ENCODE results near the gene PSMG2.
"Not testable (repeated sequence)": the region's sequence is repeated elsewhere in the genome, so short reads cannot be mapped to it uniquely, and the experiment has no call there.

The PSMG2 gene

DNA sequence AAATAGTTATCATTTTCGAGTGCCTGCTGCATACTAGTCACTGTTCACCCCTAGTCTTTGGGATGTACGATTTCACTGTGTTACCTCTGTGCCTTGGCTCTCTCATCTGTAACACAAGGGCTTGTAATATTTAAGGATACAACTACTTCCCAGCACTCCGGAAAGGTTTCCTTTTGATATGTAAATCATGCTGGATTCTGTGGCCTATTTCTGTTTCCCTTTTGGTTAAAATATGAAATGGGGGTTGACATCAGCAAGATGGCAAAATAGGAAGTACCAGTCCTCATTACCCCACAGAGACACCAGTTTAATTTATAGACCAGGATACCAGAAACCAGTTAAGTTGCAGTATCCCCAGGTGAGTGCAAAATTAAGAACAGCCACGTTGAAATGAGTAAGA, 23.5 kb downstream of the PSMG2 start:
- DNase-seq, result no peak

- DNase-seq, result peak in 1 of 2 experiments; percentile 5
Measured at GRCh38 chr18:12726774-12727550, 24.1 kb downstream of the PSMG2 start.

- DNase-seq, result no peak
Measured at GRCh38 chr18:12737243-12737902, 34.5 kb downstream of the PSMG2 start.

DNA sequence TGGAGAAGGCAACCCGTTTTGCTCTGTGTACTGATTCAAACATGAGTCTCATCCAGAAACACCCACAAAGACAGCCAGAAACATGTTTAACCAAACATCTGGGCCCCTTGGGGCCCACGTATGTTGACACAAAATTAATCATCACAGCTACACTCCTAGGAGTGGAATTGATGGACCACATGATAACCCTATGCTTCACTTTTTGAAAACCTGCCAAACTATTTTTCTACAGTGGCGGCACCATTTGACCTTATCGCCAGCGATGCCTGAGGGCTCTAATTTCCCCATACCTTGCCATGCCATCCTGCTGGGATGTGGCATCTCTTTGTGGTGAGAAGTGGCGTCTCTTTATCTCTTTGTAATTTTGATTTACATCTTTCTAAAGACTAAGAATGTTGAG, 38.5 kb downstream of the PSMG2 start:
- DNase-seq, result no peak

GRCh38 chr18:12742453-12742852, 39.6 kb downstream of the PSMG2 start:
- no peak for DNase-seq

DNA sequence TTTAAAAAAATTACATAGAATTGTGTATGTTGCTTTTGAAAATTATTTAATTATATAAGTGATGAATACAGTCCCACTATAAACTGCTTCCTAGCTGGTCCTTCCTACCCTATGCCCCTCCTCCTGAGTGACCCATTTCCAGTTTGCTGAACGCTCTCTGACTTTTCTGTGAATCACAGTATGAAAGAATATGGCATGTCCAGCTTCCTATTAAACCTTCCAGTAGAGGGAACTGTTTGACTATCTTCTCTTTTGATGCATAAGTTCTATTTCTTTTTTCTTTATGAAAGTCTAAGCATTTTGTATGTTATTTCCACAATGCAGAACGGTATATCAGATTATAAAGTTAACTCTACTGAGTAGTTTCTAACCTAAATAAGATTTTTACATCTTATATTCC, 41.3 kb downstream of the PSMG2 start:
- no peak for DNase-seq

DNA sequence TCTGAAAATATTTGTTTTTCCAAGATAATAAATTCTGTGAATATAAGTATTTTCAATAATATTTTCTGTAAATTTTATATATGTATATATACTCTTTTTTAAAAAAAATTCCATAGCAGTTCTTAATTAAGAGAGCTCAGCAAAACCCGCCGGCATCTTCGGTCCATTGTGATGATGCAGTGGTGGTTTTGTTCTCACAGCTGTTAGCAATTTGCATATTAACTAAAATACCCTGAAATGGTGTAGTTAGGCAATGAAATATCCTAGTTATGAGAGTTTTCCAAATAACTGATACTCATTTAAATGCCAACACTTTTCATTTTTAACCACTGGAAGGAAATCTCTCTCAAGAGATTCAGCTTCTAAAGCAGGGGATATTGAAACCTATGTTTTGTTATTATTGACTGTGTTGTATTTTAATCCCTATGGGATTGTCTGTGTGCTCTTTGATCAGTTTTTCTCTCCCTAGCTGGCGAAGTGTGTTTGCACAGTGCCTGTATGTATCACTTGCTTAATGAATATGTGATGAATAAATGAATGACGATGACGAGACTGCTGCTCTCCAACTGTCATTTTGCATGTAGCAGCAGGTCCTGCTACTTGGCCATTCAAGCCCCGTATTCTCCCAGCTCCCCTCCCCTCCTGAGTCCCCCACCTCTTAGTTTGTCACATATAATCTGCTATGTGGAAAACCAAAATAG, 42.4 kb downstream of the PSMG2 start:
- DNase-seq, result no peak

GRCh38 chr18:12747530-12748315, 44.9 kb downstream of the PSMG2 start:
- no peak for DNase-seq

GRCh38 chr18:12748671-12749070, 45.8 kb downstream of the PSMG2 start:
- DNase-seq, result no peak

DNA sequence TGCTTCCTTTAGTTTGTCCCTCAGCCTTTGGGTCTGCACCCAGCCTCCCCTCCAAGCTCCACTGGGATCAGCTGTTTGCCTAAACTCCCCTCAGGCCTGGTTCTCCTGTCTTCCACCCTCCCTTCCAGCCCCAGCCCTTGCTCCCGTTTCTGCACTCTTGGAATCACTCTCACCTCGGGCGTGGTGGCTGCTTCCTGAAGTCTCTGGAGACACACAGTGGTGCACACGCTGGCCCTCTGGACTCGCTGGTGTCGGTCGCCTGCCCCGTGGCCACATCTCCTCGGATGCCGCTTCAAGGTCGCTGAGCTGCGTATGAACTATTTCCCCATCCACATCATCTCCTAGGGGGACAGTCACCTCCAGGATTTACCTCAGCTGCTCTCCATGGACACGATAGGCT, 46.3 kb downstream of the PSMG2 start:
- no peak for DNase-seq

GRCh38 chr18:12750076-12750714, 47.4 kb downstream of the PSMG2 start:
- no peak for DNase-seq

DNA sequence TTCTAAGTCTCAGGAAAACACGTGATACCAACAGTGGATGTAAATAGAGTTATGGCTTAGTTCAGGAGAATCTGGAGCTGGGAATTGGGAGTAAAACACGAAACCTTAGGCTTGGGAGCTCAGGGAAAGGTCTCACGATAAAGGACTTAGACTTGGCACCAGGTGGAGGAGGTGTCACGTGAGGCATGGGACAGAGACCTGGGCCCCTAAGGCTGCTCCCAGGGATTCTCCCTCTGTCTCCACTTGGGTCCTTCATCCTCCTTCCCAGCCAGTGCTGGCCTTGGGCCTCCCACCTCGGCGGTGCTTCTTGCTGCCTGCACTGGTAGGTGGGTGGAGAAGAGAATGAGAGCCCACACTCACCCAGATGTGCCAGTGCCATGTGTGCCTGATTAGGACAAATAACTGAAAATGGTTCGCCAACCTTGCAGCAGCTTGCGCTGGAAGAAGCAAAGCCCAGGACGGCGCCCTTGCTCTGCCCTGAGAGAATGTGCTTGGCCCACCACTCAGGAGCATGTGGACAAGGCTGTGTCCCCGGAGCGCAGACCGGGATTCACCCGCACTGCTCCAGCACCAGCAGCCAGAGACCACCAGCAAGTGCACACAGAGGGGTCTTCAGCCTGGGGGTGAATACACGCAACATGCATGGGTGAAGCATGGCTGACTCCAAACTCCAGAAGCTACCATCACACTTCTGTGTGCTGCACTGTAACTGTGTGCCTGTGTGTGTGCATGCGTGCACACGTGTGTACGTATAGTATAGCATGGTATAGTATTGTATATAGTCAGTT, 48.1 kb downstream of the PSMG2 start:
- no peak for DNase-seq

- DNase-seq, result no peak
Measured at GRCh38 chr18:12751503-12751884, 48.7 kb downstream of the PSMG2 start.

- DNase-seq, result no peak
Measured at GRCh38 chr18:12751891-12752290, 49.0 kb downstream of the PSMG2 start.

DNA sequence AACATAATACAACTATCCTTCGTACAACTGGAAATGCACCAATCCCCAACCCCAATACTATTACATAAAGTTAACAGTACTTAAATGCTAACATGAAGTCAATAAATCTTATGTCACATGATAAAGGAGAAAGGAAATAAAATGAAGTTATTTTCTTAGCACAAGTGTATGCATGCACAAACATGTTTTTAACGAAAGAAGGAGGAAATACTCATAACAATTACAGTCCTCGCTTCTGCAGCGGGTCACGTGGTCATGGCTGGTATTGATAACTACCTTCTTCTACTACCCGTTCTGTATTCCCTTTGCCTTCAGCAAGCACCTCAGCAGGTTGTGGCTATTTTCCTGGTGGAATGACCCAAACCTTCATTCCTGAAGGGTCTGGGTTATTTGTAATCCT, 51.7 kb downstream of the PSMG2 start:
- DNase-seq, result no peak

DNA sequence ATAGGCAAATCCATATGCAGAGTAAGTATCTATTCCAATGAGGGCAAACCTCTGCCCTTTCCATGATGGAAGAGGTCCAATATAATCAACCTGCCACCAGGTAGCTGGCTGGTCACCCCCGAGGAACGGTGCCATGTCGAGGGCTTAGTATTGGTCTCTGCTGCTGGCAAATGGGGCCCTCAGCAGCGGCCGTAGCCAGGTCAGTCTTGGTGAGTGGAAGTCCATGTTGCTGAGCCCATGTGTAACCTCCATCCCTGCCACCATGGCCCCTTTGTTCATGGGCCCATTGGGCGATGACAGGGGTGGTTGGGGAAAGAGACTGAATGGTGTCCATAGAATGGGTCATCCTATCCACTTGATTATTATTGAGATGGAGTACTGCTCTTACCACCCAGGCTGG, 52.8 kb downstream of the PSMG2 start:
- DNase-seq, result not testable (repeated sequence)

DNA sequence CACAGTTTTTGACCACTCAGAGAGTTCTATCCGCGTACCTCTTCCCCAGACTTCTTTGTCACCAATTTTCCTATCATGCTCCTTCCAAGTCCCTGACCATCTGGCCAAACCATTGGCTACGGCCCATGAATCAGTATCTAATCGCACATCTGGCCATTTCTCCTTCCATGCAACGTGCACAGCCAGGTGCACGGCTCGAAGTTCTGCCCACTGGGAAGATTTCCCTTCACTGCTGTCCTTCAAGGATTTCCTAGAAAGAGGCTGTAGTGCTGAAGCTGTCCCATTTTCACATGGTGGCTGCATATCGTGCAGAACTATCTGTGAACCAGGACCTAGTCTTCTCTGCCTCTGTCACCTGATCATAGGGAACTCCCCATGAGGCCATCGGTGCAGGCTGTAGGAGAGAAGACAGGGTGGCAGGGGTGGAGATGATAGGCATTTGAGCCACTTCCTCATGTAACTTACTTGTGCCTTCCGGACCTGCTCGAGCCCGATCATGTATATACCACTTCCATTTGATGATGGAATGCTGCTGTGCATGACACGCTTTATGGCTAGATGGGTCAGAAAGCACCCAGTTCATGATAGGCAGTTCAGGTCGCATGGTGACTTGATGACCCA, 53.9 kb downstream of the PSMG2 start:
- DNase-seq, result not testable (repeated sequence)

DNA sequence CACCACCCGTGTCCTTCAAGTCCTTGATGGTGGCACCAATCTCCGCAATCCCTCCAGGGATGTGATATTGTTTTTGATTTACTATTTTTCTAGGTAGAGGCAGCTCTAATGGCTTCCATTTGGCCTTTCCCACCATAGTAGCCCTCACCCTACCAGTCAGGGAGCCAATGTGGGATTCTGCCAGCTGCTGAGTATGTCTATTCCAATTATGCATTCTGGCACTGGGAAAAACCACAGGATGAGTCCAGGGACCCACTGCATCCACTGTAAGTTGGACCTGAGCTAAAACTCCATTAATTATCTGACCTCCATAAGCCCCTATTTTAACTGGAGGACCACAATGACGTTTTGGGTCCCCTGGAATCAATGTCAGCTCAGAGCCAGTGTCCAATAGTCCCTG, 55.7 kb downstream of the PSMG2 start:
- not testable (repeated sequence) for DNase-seq

DNA sequence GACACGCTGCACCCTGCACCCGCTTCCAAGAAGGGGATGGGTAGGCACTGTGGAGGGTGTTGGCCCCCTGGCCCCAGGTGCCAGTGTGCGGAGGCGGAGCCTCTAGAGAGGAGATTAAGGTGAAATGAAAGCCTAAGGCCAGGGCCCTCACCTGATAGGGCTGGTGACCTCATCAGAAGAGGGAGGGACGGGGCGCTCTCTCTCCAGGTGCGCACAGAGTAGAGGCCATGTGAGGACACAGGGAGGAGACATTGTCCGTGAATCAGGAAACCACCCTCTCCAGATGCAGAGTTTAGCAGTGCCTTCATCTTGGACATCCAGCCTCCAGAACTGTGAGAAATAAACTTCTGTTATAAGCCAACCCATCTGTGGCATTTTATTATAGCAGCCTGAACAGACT, 62.3 kb downstream of the PSMG2 start:
- no peak for DNase-seq

DNA sequence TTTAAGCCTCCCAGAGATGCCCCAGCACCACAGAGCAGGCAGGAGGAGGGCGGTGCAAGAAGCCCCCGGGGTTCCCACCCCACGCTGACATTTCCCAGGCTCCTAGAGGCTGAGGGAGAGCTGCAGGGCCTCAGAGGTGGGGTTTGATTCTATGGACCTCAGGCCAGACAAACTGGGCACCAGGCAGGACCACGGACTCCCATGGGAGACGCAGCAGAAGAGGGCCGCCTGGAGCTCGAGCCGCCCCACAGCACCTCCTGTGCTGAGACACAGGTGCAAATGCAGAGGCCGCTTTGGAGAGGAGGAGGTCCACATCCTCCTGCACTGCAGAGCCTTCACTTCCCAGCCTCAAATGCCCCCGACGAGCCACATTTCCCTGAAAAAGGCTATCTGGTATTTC, 62.7 kb downstream of the PSMG2 start:
- no peak for DNase-seq

DNA sequence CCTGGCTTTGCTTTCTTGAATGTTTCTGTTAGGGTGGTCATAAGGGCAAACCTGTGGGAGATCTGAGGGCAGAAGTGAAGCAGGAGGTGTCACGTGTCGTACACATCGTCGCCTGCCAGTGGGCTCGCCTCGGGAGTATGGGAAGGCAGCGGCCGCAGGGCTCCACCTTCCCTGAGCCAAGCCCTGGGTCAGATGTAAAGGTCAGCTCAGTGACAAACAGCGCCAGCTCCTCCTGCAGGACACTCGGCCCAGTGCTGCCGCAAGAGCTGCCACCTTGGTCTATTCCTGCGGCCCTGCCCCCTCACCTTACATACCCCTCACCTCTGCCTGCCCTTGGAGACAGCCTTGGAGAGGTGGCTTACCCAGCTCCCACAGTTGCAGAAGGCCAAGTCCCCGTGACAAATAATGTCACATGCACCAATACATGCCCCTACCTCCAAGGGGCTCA, 64.2 kb downstream of the PSMG2 start:
- DNase-seq, result no peak
